ENCODE measurements around the gene MTMR12. TPM values are rescaled to one million over a fixed set of nuclear protein-coding genes. Genes with fewer than 3 reads are reported as not detected.
A peak's percentile ranks its signal among the peaks of the same experiment; 100 is the strongest.

Gene MTMR12
- total RNA-seq (2014; rRNA removed) (14.5 and 16.0 TPM in 2 replicates), Bru-seq, nascent RNA (percentile 73 among the genes with signal in this experiment), BruChase-seq, experiment 1, labeled RNA remaining after a 6-hour chase (percentile 75 among the genes with signal in this experiment), BruChase-seq, experiment 2, labeled RNA remaining after a 2-hour chase (percentile 73 among the genes with signal in this experiment)
- long read RNA-seq, full-length matches to known transcripts, result 11 of 130 reads
- long read RNA-seq, partial matches to known transcripts, result 14 of 130 reads
- long read RNA-seq, other reads (novel, unspliced or antisense), result 105 of 130 reads

DNA sequence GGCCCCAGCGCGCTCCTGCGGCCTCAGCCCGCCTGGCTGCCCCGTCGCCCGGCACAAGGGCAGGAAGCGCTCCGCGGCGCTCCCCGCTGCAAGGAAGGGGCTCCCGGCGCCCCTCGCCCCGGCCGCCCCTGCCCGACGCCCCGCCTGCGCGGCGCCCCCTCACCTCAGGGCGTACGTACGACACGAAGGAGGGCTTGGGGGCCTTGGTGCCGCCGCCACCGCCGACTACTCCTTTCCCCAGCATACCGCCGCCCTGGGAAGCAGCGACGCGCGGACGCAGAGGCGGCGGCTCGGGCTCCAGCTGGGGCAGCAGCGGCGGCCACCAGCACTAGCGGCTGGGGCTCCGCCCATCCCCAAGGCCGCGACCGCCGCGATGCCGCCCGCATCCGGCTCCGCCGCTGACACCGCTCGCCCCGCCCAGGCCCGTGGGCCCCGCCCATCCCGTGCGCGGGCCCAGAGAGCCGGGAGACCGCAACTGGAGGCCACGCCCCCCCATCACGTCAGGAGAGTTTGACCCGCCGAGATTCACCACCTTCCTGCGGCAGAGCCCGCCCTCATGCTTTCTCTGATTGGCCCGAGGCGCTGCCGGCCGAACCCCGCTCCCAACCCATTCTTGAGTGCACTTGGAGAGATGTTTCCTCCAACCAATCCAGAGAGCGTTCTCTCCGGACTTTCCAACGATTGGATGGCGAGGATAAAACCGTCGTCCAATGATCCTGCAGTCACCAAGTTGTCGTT is at the start of gene MTMR12:
Gene MTMR12, minus strand, starts transcription at position 345 of the 738 bp plus-strand sequence. Its CDS starts 101 bp downstream, at position 244.
- DNase-seq (peak; percentile 99), ATAC-seq (peak; percentile 94)
- TF ChIP-seq, protein P1, sequence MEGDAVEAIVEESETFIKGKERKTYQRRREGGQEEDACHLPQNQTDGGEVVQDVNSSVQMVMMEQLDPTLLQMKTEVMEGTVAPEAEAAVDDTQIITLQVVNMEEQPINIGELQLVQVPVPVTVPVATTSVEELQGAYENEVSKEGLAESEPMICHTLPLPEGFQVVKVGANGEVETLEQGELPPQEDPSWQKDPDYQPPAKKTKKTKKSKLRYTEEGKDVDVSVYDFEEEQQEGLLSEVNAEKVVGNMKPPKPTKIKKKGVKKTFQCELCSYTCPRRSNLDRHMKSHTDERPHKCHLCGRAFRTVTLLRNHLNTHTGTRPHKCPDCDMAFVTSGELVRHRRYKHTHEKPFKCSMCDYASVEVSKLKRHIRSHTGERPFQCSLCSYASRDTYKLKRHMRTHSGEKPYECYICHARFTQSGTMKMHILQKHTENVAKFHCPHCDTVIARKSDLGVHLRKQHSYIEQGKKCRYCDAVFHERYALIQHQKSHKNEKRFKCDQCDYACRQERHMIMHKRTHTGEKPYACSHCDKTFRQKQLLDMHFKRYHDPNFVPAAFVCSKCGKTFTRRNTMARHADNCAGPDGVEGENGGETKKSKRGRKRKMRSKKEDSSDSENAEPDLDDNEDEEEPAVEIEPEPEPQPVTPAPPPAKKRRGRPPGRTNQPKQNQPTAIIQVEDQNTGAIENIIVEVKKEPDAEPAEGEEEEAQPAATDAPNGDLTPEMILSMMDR (conservative IDR thresholded peaks at IDR 0.05; ENCODE audit: low read depth, low read length), result no peak
- TF ChIP-seq EZH2 (IDR thresholded peaks at IDR 0.05; ENCODE audit: low read length, unreplicated experiment), result no peak
- TF ChIP-seq EZH2phosphoT487 (IDR thresholded peaks at IDR 0.05; ENCODE audit: borderline replicate concordance, low read length), result no peak
- Histone ChIP-seq H2AFZ (ENCODE audit: low read length) (peak within 1 kb of the TSS; percentile 89), H3F3A (ENCODE audit: low read length, unreplicated experiment) (no peaks in the 10 kb centered on the region), H3K9me2 (replicated peaks; ENCODE audit: low read length) (no peaks in the 10 kb centered on the region), H3K27ac (ENCODE audit: low read length) (peak within 1 kb of the TSS; percentile 31; the same call in 1 of the 2 replicates), H3K36me3 (ENCODE audit: low read depth, low read length) (0 out of 2 replicates have a peak, but pooled peaks cover 4% of the 10 kb centered on the region), H3K9me3 (ENCODE audit: low read length) (no peaks in the 10 kb centered on the region), H3K27me3 (ENCODE audit: low read length) (no peaks in the 10 kb centered on the region), H3K9ac (ENCODE audit: low read length) (peak within 1 kb of the TSS; percentile 86), H3K4me1 (ENCODE audit: insufficient read depth, low read length) (peaks cover 9% of the 10 kb centered on the region; the same call in 1 of the 2 replicates), H3K4me3 (ENCODE audit: low read length) (peak within 1 kb of the TSS; percentile 76), H4K20me1 (ENCODE audit: low read length) (peaks cover 7% of the 10 kb centered on the region), H3K79me2 (ENCODE audit: low read length) (peaks cover 47% of the 10 kb centered on the region), H3K4me2 (ENCODE audit: low read length) (peak within 1 kb of the TSS; percentile 95)
- ChIA-PET CTCF (no interaction called here), POLR2A (ENCODE audit: unreplicated experiment) (no interaction called here)
- intact Hi-C loops (cut with micrococcal nuclease), result loop anchor here (1.0 to 2.0 kb wide), 2 partner anchors 78 to 138 kb away; partner anchors contain the start of gene GOLPH3
- BruUV-seq (replicated peaks), result no TSS peak

DNA sequence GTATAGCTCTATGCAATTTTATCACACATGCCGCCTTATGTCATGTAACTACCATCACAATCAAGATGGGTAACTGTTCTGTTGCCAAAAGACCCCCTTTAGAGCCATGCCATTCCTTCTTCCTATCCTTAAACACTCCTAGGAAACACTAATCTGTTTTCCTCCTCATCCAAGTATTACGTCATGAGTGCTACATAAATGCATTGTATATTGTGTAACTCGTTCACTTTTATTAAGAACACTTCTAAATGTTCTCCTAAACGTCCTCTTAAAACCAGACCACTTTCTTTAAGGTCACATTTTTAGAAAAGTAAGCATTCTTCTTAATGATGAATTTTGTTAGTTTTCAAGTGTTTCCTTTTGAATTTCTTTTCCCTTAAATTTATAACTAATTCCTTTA is 49.8 kb upstream of the MTMR12 start:
- no peak overlapping the region for H3K4me2 ChIP-seq (ENCODE audit: low read length)
- no peaks in the 10 kb centered on the region for H4K20me1 ChIP-seq (ENCODE audit: low read length)
- H3K79me2 ChIP-seq (ENCODE audit: low read length), result no peaks in the 10 kb centered on the region
- no peaks in the 10 kb centered on the region for H3K27me3 ChIP-seq (ENCODE audit: low read length)
- DNase-seq (no peak), ATAC-seq (no peak)
- ChIA-PET POLR2A (ENCODE audit: unreplicated experiment) (no interaction called here), CTCF (no interaction called here)
- no peak overlapping the region for H3K9ac ChIP-seq (ENCODE audit: low read length)
- H3K9me2 ChIP-seq (replicated peaks; ENCODE audit: low read length), result no peaks in the 10 kb centered on the region
- intact Hi-C loops (cut with micrococcal nuclease), result no loop called here
- BruUV-seq (replicated peaks), result no TSS peak
- H3K27ac ChIP-seq (ENCODE audit: low read length), result no peak overlapping the region
- no peaks in the 10 kb centered on the region for H3F3A ChIP-seq (ENCODE audit: low read length, unreplicated experiment)
- H3K36me3 ChIP-seq (ENCODE audit: low read depth, low read length), result peaks cover 44% of the 10 kb centered on the region
- TF ChIP-seq EZH2 (IDR thresholded peaks at IDR 0.05; ENCODE audit: low read length, unreplicated experiment) (no peak), EZH2phosphoT487 (IDR thresholded peaks at IDR 0.05; ENCODE audit: borderline replicate concordance, low read length) (no peak)
- TF ChIP-seq, protein P1 (conservative IDR thresholded peaks at IDR 0.05; ENCODE audit: low read depth, low read length), result no peak
- H3K9me3 ChIP-seq (ENCODE audit: low read length), result no peaks in the 10 kb centered on the region
- no peak overlapping the region for H2AFZ ChIP-seq (ENCODE audit: low read length)
- no peaks in the 10 kb centered on the region for H3K4me1 ChIP-seq (ENCODE audit: insufficient read depth, low read length)
- no peak overlapping the region for H3K4me3 ChIP-seq (ENCODE audit: low read length)

Data from PC-3 (cell line).